ENCODE results near the gene SAPCD2.

The SAPCD2 gene

GRCh38 chr9:137062384-137062783 is 8.0 kb downstream of the SAPCD2 start:
- TF ChIP-seq ZNF274 (IDR thresholded peaks at IDR 0.05; ENCODE audit: low read depth, low read length) (no peak), YY1 (IDR thresholded peaks at IDR 0.05; ENCODE audit: insufficient read depth, insufficient read length) (no peak), SUZ12 (IDR thresholded peaks at IDR 0.05; ENCODE audit: extremely low read depth, insufficient read depth, insufficient read length) (no peak)
- DNase-seq (ENCODE audit: low read depth, low spot score) = no peak
- Histone ChIP-seq H3K9ac (ENCODE audit: insufficient read length, low read depth) (no peak overlapping the region), H3K4me1 (ENCODE audit: insufficient read depth, insufficient read length) (peaks cover 9% of the 10 kb centered on the region), H3K27me3 (ENCODE audit: insufficient read depth, insufficient read length) (no peaks in the 10 kb centered on the region), H3K4me3 (ENCODE audit: insufficient read length, low read depth) (no peak overlapping the region), H3K9me3 (ENCODE audit: insufficient read depth, low read length) (no peaks in the 10 kb centered on the region), H3K36me3 (ENCODE audit: insufficient read depth, insufficient read length, low read length) (peaks cover 30% of the 10 kb centered on the region)

DNA sequence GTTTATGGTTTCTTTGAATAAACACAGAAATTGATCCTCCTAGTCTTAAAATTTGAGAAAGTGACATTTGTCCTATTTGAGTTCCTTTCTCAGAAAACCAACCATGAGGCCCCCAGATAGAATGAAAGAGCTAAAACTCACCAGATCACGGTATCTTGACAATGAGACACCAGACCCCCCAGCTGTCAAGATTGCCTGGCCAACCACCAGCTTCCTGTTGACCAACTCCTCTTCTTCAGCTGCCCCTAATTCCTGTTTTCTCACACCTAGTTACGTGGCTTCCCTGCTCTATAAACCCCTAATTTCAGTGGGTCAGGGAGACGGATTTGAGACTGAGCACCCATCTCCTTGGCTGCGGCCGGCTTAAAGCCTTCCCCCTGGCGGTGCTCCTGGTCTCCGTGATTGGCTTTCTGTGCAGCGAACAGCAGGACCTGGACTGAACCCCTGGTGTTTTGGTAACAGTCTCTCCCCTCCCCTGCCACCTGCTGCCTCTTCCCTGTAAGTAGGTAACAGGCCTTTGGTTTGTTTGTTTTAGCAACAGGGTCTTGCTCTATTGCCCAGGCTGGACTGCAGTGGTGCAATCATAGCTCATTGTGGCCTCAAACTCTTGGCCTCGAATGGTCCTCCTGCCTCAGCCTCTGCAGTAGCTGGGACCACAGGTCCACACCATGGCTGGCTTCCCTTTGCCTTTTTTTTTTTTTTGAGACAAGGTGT is 11.7 kb downstream of the SAPCD2 start:
- no peak overlapping the region for H3K9ac ChIP-seq (ENCODE audit: insufficient read length, low read depth)
- H3K36me3 ChIP-seq (ENCODE audit: insufficient read depth, insufficient read length, low read length) = peaks cover 5% of the 10 kb centered on the region
- peaks cover 20% of the 10 kb centered on the region for H3K27me3 ChIP-seq (ENCODE audit: insufficient read depth, insufficient read length)
- DNase-seq (ENCODE audit: low read depth, low spot score) = no peak
- H3K9me3 ChIP-seq (ENCODE audit: insufficient read depth, low read length) = no peaks in the 10 kb centered on the region
- TF ChIP-seq YY1 (IDR thresholded peaks at IDR 0.05; ENCODE audit: insufficient read depth, insufficient read length) = no peak
- no peak for TF ChIP-seq SUZ12 (IDR thresholded peaks at IDR 0.05; ENCODE audit: extremely low read depth, insufficient read depth, insufficient read length)
- no peak for TF ChIP-seq ZNF274 (IDR thresholded peaks at IDR 0.05; ENCODE audit: low read depth, low read length)
- H3K4me3 ChIP-seq (ENCODE audit: insufficient read length, low read depth) = no peak overlapping the region
- peaks cover 22% of the 10 kb centered on the region for H3K4me1 ChIP-seq (ENCODE audit: insufficient read depth, insufficient read length)

- no peak overlapping the region for H3K4me3 ChIP-seq (ENCODE audit: insufficient read length, low read depth)
- H3K4me1 ChIP-seq (ENCODE audit: insufficient read depth, insufficient read length) = peaks cover 19% of the 10 kb centered on the region
- no peaks in the 10 kb centered on the region for H3K9me3 ChIP-seq (ENCODE audit: insufficient read depth, low read length)
- no peak overlapping the region for H3K9ac ChIP-seq (ENCODE audit: insufficient read length, low read depth)
- H3K36me3 ChIP-seq (ENCODE audit: insufficient read depth, insufficient read length, low read length) = no peaks in the 10 kb centered on the region
- TF ChIP-seq YY1 (IDR thresholded peaks at IDR 0.05; ENCODE audit: insufficient read depth, insufficient read length) = no peak
- TF ChIP-seq SUZ12 (IDR thresholded peaks at IDR 0.05; ENCODE audit: extremely low read depth, insufficient read depth, insufficient read length) = no peak
- no peak for TF ChIP-seq ZNF274 (IDR thresholded peaks at IDR 0.05; ENCODE audit: low read depth, low read length)
- peaks cover 31% of the 10 kb centered on the region for H3K27me3 ChIP-seq (ENCODE audit: insufficient read depth, insufficient read length)
- no peak for DNase-seq (ENCODE audit: low read depth, low spot score)
These were observed 12.8 kb downstream of the SAPCD2 start for GRCh38 chr9:137057545-137057944.

- DNase-seq (ENCODE audit: low read depth, low spot score) = no peak
- Histone ChIP-seq H3K4me3 (ENCODE audit: insufficient read length, low read depth) (no peak overlapping the region), H3K36me3 (ENCODE audit: insufficient read depth, insufficient read length, low read length) (no peaks in the 10 kb centered on the region)
These were observed 13.5 kb downstream of the SAPCD2 start for GRCh38 chr9:137056739-137057415.

GRCh38 chr9:137055385-137056364 is 14.7 kb downstream of the SAPCD2 start:
- no peak overlapping the region for H3K4me3 ChIP-seq (ENCODE audit: insufficient read length, low read depth)
- peaks cover 19% of the 10 kb centered on the region for H3K4me1 ChIP-seq (ENCODE audit: insufficient read depth, insufficient read length)
- peak overlapping the region; percentile 23 for H3K9ac ChIP-seq (ENCODE audit: insufficient read length, low read depth)
- no peak for DNase-seq (ENCODE audit: low read depth, low spot score)
- TF ChIP-seq YY1 (IDR thresholded peaks at IDR 0.05; ENCODE audit: insufficient read depth, insufficient read length) (no peak), SUZ12 (IDR thresholded peaks at IDR 0.05; ENCODE audit: extremely low read depth, insufficient read depth, insufficient read length) (no peak), ZNF274 (IDR thresholded peaks at IDR 0.05; ENCODE audit: low read depth, low read length) (no peak)
- H3K27me3 ChIP-seq (ENCODE audit: insufficient read depth, insufficient read length) = peaks cover 50% of the 10 kb centered on the region
- H3K9me3 ChIP-seq (ENCODE audit: insufficient read depth, low read length) = no peaks in the 10 kb centered on the region
- H3K36me3 ChIP-seq (ENCODE audit: insufficient read depth, insufficient read length, low read length) = no peaks in the 10 kb centered on the region

More at GRCh38 chr9:137056739-137057415, 13.5 kb downstream of the SAPCD2 start:
- no peaks in the 10 kb centered on the region for H3K9me3 ChIP-seq (ENCODE audit: insufficient read depth, low read length)
- no peak for TF ChIP-seq YY1 (IDR thresholded peaks at IDR 0.05; ENCODE audit: insufficient read depth, insufficient read length)
- no peak for TF ChIP-seq SUZ12 (IDR thresholded peaks at IDR 0.05; ENCODE audit: extremely low read depth, insufficient read depth, insufficient read length)
- peak overlapping the region; percentile 24 for H3K9ac ChIP-seq (ENCODE audit: insufficient read length, low read depth)
- peaks cover 38% of the 10 kb centered on the region for H3K27me3 ChIP-seq (ENCODE audit: insufficient read depth, insufficient read length)
- peaks cover 19% of the 10 kb centered on the region for H3K4me1 ChIP-seq (ENCODE audit: insufficient read depth, insufficient read length)

DNA sequence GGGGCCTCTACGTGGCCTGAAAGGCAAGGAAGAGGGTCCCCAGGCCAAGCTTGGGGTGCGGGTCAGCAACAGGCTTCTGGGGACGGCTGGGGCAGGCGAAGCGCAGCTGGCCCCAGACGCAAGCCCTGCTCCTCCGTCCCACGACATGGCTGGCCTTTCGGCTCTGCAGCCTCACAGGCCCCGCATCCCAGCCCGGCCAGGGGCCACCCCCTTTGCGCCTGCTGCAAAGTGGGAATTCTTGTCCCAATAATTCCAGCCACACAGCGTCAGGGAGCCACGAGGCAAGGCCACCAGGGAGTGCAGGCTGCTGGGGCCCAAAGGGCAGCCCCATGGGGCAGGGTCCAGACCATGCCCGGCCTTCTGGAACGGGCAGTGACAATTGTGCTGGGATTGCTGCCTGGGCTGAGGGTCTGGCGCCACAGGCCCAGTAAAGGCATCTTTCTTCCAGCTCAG is 15.4 kb downstream of the SAPCD2 start:
- Histone ChIP-seq H3K4me1 (ENCODE audit: insufficient read depth, insufficient read length) (peaks cover 23% of the 10 kb centered on the region), H3K27me3 (ENCODE audit: insufficient read depth, insufficient read length) (peaks cover 57% of the 10 kb centered on the region), H3K9ac (ENCODE audit: insufficient read length, low read depth) (peak overlapping the region; percentile 76), H3K4me3 (ENCODE audit: insufficient read length, low read depth) (no peak overlapping the region), H3K9me3 (ENCODE audit: insufficient read depth, low read length) (no peaks in the 10 kb centered on the region), H3K36me3 (ENCODE audit: insufficient read depth, insufficient read length, low read length) (no peaks in the 10 kb centered on the region)
- TF ChIP-seq ZNF274 (IDR thresholded peaks at IDR 0.05; ENCODE audit: low read depth, low read length) (no peak), SUZ12 (IDR thresholded peaks at IDR 0.05; ENCODE audit: extremely low read depth, insufficient read depth, insufficient read length) (no peak), YY1 (IDR thresholded peaks at IDR 0.05; ENCODE audit: insufficient read depth, insufficient read length) (no peak)
- DNase-seq (ENCODE audit: low read depth, low spot score) = no peak

All from NT2/D1 (cell line).